KBM-7 (cell line): ENCODE results near the gene CDH13.

ENCODE experiments used
- DNase-seq: peaks from one replicate; pipeline ENCODE4 v3.0.0-alpha.2; 2015
- in situ Hi-C: fragments of 300-500 bp; cut with MboI; formaldehyde crosslinking; loops from 2 replicates; pipeline ENCODE4 v1.14.3; 2020; ENCODE audit warnings: low sequenced_read_pairs, low pct_unique_long_range_greater_than_20kb, mixed read lengths

CDH13 gene

GRCh38 chr16:83212301-83212841 lies 585.6 kb downstream of the CDH13 start:
- no peak for DNase-seq
- in situ Hi-C loops = no loop called here

DNA sequence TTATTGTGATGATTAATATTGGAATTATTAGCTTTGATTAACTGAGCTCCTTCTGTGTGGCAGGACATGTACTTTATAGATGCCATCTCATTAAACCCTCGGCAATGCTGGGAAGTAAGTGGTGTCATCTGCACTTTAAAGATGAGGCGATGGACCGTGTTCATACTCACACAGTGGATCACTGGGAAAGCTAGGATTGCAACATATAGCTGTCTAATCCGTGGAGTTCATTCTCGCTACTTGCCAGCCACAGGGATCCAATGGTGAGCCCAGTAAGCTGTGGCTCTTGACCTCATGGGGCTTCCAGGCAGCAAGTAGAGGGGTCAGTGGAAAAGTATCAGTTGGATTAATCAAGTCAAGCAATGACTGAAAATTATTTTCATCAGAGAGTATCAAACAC lies 587.9 kb downstream of the CDH13 start:
- DNase-seq = no peak
- in situ Hi-C loops = no loop called here

- in situ Hi-C loops = no loop called here
- DNase-seq = peak; percentile 60
Observed at GRCh38 chr16:83215406-83216001, 588.7 kb downstream of the CDH13 start.

DNA sequence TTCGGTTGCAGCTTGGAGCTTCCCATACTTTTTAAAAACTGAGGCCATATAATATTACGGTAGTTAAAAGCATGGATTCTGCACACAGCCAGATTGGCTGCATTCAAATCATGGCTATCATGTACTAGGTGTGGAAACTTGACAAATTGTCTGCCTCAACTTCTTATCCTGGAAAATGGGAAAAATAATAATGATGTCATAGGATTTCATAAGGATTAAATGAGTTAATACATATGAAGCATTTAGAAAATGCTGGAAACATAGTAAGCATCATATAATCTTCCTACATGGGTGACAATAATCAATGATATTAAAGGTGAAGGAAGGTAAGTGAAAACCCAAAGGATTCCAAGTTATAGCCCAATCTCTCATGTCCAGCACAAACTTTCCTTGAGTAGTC lies 592.5 kb downstream of the CDH13 start:
- no peak for DNase-seq
- in situ Hi-C loops = no loop called here

- in situ Hi-C loops = no loop called here
- no peak for DNase-seq
Observed at GRCh38 chr16:83220066-83220465, 593.3 kb downstream of the CDH13 start.

- in situ Hi-C loops = no loop called here
- no peak for DNase-seq
Observed at GRCh38 chr16:83224642-83225041, 597.9 kb downstream of the CDH13 start.

GRCh38 chr16:83227336-83227735 lies 600.6 kb downstream of the CDH13 start:
- no peak for DNase-seq

DNA sequence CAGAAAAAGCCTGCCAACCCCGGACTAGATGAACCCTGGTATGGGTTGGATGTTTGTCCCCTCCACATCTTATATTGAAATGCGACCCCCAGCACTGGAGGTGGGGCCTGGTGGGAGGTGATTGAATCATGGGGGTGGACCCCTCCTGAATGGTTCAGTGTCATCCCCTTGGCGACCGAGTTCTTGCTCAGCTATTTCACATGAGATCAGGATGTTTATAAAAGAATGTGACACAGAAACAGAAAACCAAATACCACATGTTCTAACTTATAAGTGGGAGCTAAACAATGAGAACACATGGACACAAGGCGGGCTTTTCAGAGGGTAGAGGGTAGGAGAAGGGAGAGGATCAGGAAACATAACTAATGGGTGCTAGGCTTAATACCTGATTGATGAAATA lies 605.0 kb downstream of the CDH13 start:
- in situ Hi-C loops = no loop called here
- no peak for DNase-seq

More at GRCh38 chr16:83227336-83227735, 600.6 kb downstream of the CDH13 start:
- in situ Hi-C loops = no loop called here

DNA sequence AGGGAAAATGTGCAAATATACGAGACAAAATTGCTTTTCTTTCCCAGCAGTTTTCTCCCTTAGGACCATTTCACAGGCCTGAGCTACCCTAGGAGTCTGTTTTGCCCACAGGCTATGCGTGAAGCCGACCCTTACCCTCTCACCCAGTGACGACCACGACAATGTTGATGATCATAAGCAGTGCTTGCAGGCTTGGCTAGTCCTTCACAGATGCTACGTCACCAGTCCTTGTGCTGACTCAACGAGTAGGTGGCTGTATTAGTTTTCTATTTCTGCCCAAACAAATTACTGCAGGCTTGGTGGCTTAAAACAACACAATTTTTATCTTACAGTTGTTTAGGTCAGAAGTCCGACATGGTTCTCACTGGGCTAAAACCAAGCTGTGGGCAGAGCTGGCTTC lies 606.4 kb downstream of the CDH13 start:
- no peak for DNase-seq
- in situ Hi-C loops = no loop called here

DNA sequence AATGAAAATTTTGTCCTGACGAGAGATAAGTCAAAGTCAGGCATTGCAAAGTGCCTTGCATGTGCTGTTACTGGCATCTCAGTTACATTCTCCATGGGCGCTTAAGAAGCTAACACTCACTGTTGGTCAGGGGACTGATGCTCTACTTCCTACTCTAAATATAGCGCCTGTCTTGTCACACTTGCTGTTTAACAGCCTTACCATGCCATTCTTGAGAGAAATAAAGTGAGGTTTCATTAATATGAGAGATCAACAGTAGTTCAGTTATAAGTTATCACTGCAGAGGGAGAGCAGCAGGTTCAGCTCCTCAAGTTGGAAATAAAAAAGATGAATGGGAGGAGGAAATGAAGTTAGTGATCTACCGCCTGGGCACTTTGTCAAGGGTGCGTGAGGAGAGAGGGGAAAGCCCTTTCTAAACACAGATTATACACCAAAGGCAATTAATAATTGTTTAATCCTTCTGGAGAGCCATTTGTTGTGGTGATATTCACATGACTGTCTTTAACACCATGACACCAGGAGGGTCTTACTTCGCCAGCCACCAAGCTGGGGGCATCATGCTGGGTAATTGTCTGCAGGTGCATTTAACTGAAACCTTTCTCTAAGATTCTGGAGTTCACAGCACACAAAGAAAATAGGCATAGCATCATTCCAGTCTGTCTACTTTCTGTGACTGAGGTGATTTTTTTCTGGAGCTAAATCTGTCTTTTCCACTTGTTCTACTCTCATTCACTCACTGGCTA lies 612.4 kb downstream of the CDH13 start:
- in situ Hi-C loops = no loop called here
- no peak for DNase-seq

DNA sequence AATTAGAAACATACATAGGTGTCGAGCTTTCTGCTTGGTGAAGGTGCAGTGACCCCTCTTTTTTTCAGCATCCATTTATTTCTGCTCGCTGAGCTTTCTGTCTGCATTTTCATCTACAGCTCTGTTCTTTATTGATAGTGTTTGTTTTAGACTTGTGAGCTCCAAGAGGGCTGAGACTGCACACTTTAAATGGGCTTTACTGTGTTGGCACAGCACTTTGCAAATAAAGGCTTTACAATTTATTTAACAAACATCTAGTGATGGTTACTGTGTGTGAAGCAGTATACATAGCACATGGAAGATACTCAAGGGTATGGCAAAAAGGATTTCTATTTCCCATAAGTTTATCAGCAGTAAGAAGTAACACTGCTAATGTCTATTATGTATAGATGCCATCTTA lies 617.3 kb downstream of the CDH13 start:
- no peak for DNase-seq
- in situ Hi-C loops = no loop called here

- in situ Hi-C loops = no loop called here
- no peak for DNase-seq
Observed at GRCh38 chr16:83245061-83245460, 618.3 kb downstream of the CDH13 start.

DNA sequence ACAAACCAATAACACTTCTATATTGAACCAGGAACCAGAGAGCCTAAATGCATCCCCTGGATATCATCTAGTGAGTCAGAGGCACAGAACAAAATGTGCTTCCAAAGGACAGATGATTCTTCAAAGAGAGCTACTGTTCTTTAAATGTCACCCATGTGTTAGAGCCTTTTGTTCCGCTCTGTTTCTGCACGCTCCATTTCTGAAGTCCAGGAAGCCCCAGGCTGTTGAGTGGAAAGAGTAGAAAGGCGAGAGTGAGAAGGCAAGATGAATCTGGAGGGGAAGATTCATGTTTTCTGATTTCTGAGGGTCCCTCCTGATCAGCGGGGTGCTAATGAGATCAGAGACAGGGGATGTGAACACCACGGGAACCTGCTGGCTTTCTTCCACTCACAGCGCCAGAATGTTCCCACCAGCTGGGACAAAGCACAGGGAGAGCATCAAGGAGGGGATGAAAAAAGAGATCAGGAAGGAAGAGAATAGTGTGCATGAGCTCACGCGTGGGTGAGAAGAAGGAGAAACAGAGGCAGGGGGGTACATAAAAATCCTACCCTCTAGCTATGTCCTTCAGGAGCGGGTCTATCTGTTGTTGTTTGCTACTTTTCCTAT lies 621.1 kb downstream of the CDH13 start:
- DNase-seq = no peak
- in situ Hi-C loops = no loop called here

DNA sequence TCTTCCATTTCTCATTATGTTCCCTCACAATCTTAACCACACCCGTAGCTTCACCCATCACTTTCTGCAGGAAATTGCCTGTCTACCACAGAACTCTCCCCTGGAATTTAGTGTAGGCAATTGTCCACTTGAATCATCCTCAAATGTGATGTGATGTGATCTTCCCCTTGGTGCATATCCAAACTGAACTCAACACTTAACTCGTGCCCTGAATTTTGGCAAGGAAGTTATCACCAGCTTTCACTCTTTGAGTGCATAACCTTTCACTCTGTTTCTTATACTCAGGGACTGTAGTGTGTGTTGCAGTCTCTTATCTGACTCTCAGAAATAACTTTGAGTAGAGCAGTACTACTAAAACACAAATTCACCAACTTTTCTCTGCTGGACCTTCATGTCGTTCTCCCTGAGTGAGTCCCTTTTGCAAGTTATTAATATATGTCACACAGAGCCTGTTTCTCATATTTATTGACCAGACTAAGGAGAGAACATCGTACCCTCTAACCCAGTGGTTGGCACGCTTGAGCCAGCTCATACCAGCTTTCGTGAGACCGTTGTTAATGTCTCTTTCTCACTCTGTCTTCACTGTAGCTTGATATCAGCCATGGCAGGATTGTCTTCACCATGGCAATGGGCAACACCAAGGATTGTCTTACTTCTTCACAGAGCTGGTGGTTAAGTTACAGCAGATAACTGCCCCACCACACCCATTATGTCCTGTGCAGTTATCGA lies 622.1 kb downstream of the CDH13 start:
- in situ Hi-C loops = no loop called here
- no peak for DNase-seq

GRCh38 chr16:83253521-83253920 lies 626.8 kb downstream of the CDH13 start:
- no peak for DNase-seq
- in situ Hi-C loops = no loop called here

DNA sequence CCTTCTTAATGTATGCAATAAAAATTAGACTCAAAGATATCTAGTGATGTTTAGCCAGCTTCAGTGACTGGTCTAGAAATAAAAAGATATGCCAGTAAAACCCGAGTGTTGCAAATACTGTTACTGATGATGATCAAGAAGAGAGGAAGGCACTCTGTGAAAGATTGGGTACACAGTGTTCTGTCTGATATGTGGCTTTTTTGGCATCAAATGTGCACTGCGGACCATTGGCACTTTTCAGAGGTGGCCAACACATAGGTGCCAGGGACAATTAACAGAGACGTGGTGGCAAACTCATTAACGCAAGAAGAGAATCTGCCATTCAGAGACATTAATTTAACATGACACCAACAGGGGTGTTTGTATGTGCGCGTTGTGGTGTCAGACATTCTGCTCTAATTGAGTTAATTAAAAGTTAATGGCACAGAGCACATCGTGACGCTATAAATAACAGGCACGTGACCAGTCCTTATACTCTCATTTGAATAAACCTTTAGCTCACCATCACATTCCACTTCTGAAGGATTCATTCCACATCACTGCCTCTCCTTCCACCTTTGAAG lies 631.7 kb downstream of the CDH13 start:
- in situ Hi-C loops = no loop called here
- no peak for DNase-seq

- in situ Hi-C loops = no loop called here
- DNase-seq = no peak
Observed at GRCh38 chr16:83266848-83267553, 640.2 kb downstream of the CDH13 start.

GRCh38 chr16:83268169-83268568 lies 641.4 kb downstream of the CDH13 start:
- no peak for DNase-seq
- in situ Hi-C loops = no loop called here

DNA sequence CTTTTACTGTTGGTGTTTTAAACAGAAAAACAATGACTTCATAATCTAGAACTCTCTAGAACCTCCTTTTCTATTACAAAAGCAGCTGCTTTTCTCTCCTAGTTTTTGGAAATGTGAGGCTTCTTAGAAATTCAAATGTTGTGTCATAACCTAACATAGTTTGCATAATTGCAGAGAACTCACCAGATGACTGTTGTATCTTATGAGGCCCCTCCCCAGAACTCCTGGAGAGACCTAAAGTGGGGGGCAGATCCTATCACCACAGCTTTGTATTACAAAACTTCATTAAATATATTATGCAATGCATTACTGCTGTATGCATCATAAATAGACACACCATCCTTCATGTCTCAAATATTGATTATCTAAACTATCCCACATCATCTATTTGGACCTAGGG lies 642.3 kb downstream of the CDH13 start:
- DNase-seq = no peak
- in situ Hi-C loops = no loop called here
